Vagina (tissue), 2 donors: ENCODE data around the gene KCNK5. TPM values are rescaled to one million over a fixed set of nuclear protein-coding genes. Genes with fewer than 3 reads are reported as not detected.

Experiments used
- DNase-seq, 2 donors: peaks; one replicate each; pipeline ENCODE4 v3.0.0-alpha.2; 2017; ENCODE audit errors: extremely low spot score in 2 of 2
- H3K27ac ChIP-seq: fragments of 200-600 bp; sonication (generic); one replicate; pipeline ENCODE4 v1.5.1; 2019
- H3K27me3 ChIP-seq: fragments of 200-600 bp; sonication (generic); one replicate; pipeline ENCODE4 v1.5.1; 2019
- H3K36me3 ChIP-seq, 2 donors: fragments of 200-600 bp; sonication (generic); one replicate each; pipeline ENCODE4 v1.5.1; 2017 to 2019
- H3K4me1 ChIP-seq: fragments of 200-600 bp; sonication (generic); one replicate; pipeline ENCODE4 v1.5.1; 2019
- H3K4me3 ChIP-seq, 2 donors: fragments of 200-600 bp; sonication (generic); 1 replicate in 1 of 2; 2 replicates in 1 of 2; pipeline ENCODE4 v1.5.1; 2016 to 2019
- H3K9me3 ChIP-seq: fragments of 200-600 bp; sonication (generic); one replicate; pipeline ENCODE4 v1.5.1; 2019
- CTCF ChIP-seq, 3 experiments: fragments of 450-650 bp in 2 of 3; fragments of 200-600 bp in 1 of 3; sonication (generic) in 1 of 3; IDR thresholded peaks; one replicate each; pipeline ENCODE4 v1.5.1; 2017 to 2019; ENCODE audit warnings: antibody characterized with exemption in 3 of 3, mild to moderate bottlenecking in 2 of 3, moderate library complexity in 2 of 3
- POLR2A ChIP-seq, 2 donors: fragments of 450-650 bp; IDR thresholded peaks; one replicate each; pipeline ENCODE4 v1.6.1; 2017; ENCODE audit warnings: antibody characterized with exemption in 2 of 2, mild to moderate bottlenecking in 2 of 2, moderate library complexity in 2 of 2
- POLR2AphosphoS5 ChIP-seq, 2 donors: sonication (generic); formaldehyde crosslinking; IDR thresholded peaks; one replicate each; pipeline ENCODE4 v1.9.0; 2017; ENCODE audit warnings: antibody characterized with exemption in 2 of 2, mild to moderate bottlenecking in 2 of 2, low read depth in 1 of 2; ENCODE audit not compliant: insufficient read depth in 1 of 2
- intact Hi-C: fragments of 100-400 bp; cut with DNase I; formaldehyde crosslinking; loops from one replicate; pipeline ENCODE4 v1.15.1; 2023
- total RNA-seq: library from RNA; depleted of rRNA; stranded (reverse); fragments of >200 nt; gene quantifications from one replicate; pipeline ENCODE4 v1.2.3, GENCODE V29; 2016

KCNK5 gene
- total RNA-seq, 1 donor from 2014 or later, result 16.7 TPM

GRCh38 chr6:39204646-39205244, 24.5 kb downstream of the KCNK5 start:
- TF ChIP-seq POLR2A (IDR thresholded peaks at IDR 0.05) (no peak), CTCF (IDR thresholded peaks at IDR 0.05) (no peak), POLR2AphosphoS5 (IDR thresholded peaks at IDR 0.05; ENCODE audit: insufficient read depth in 1 of 2, low read depth in 1 of 2) (no peak)
- H3K36me3 ChIP-seq, result no peaks in the 10 kb centered on the region
- no peak overlapping the region for H3K4me3 ChIP-seq
- no peaks in the 10 kb centered on the region for H3K27me3 ChIP-seq
- intact Hi-C loops, result no loop called here
- DNase-seq, result no peak
- H3K9me3 ChIP-seq, result no peaks in the 10 kb centered on the region
- peaks cover 45% of the 10 kb centered on the region for H3K4me1 ChIP-seq
- no peak overlapping the region for H3K27ac ChIP-seq

- no peaks in the 10 kb centered on the region for H3K36me3 ChIP-seq
- H3K27me3 ChIP-seq, result no peaks in the 10 kb centered on the region
- intact Hi-C loops, result no loop called here
- DNase-seq, result no peak
- TF ChIP-seq POLR2AphosphoS5 (IDR thresholded peaks at IDR 0.05; ENCODE audit: insufficient read depth in 1 of 2, low read depth in 1 of 2) (no peak), CTCF (IDR thresholded peaks at IDR 0.05) (no peak), POLR2A (IDR thresholded peaks at IDR 0.05) (no peak)
- peaks cover 49% of the 10 kb centered on the region for H3K4me1 ChIP-seq
- H3K4me3 ChIP-seq, result no peak overlapping the region
- H3K27ac ChIP-seq, result no peak overlapping the region
- H3K9me3 ChIP-seq, result no peaks in the 10 kb centered on the region
Measured at GRCh38 chr6:39204160-39204495, 25.1 kb downstream of the KCNK5 start.

- Histone ChIP-seq H3K27ac (no peak overlapping the region), H3K36me3 (no peaks in the 10 kb centered on the region), H3K27me3 (no peaks in the 10 kb centered on the region), H3K4me3 (no peak overlapping the region), H3K9me3 (no peaks in the 10 kb centered on the region), H3K4me1 (peaks cover 49% of the 10 kb centered on the region)
- no peak for DNase-seq
- TF ChIP-seq CTCF (IDR thresholded peaks at IDR 0.05) (no peak), POLR2AphosphoS5 (IDR thresholded peaks at IDR 0.05; ENCODE audit: insufficient read depth in 1 of 2, low read depth in 1 of 2) (no peak), POLR2A (IDR thresholded peaks at IDR 0.05) (no peak)
- intact Hi-C loops, result no loop called here
Measured at GRCh38 chr6:39203436-39204159, 25.7 kb downstream of the KCNK5 start.

- no peak overlapping the region for H3K27ac ChIP-seq
- intact Hi-C loops, result no loop called here
- no peaks in the 10 kb centered on the region for H3K36me3 ChIP-seq
- H3K9me3 ChIP-seq, result no peaks in the 10 kb centered on the region
- no peaks in the 10 kb centered on the region for H3K27me3 ChIP-seq
- no peak overlapping the region for H3K4me3 ChIP-seq
- DNase-seq, result no peak
- TF ChIP-seq CTCF (IDR thresholded peaks at IDR 0.05) (no peak), POLR2AphosphoS5 (IDR thresholded peaks at IDR 0.05; ENCODE audit: insufficient read depth in 1 of 2, low read depth in 1 of 2) (no peak), POLR2A (IDR thresholded peaks at IDR 0.05) (no peak)
- peaks cover 49% of the 10 kb centered on the region for H3K4me1 ChIP-seq
Measured at GRCh38 chr6:39202166-39202565, 27.1 kb downstream of the KCNK5 start.

- no peak overlapping the region for H3K4me3 ChIP-seq
- TF ChIP-seq POLR2A (IDR thresholded peaks at IDR 0.05), result no peak
- TF ChIP-seq POLR2AphosphoS5 (IDR thresholded peaks at IDR 0.05; ENCODE audit: insufficient read depth in 1 of 2, low read depth in 1 of 2), result no peak
- no peak for TF ChIP-seq CTCF (IDR thresholded peaks at IDR 0.05)
- H3K36me3 ChIP-seq, result no peaks in the 10 kb centered on the region
- intact Hi-C loops, result no loop called here
- DNase-seq, result no peak
- H3K27ac ChIP-seq, result no peak overlapping the region
- no peaks in the 10 kb centered on the region for H3K9me3 ChIP-seq
- H3K4me1 ChIP-seq, result peaks cover 36% of the 10 kb centered on the region
- H3K27me3 ChIP-seq, result no peaks in the 10 kb centered on the region
Measured at GRCh38 chr6:39200498-39201020, 28.7 kb downstream of the KCNK5 start.
